ENCODE results near the gene CRK. TPM values are rescaled to one million over a fixed set of nuclear protein-coding genes. Genes with fewer than 3 reads are reported as not detected.
"Not testable (repeated sequence)": the region's sequence is repeated elsewhere in the genome, so short reads cannot be mapped to it uniquely, and the experiment has no call there.

Gene CRK
- total RNA-seq, 1 experiment from 2014 or later, result 88.5 TPM

DNA sequence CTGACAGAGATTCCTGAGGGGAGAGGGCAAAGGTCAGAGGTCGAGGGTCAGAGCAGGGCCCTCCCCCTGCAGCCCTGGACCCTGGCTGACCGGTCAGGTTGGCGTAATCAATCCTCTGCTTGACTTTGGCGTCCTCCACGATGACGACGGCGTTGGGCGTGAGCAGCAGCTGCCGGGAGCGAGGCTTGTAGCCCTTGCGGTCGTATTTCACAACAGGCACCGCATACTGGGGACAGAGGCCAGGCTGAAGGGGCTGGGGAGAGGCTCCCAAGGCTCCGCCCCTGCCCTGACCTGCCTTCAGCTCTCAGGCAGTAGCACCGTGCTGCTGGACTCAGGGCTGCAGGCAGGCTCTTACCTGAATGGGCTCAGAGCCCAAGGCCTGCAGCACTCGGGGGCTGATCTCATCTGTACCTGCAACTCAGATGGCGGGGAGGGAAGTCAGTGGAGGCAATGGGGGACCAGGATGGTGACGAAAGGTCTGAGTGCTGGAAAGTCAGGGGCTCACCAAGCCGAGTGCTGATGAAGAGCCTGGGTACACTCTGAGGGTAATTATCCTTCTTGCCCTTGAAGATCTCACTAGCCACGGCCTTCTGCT lies 12.0 kb upstream of the CRK start:
- no peak for DNase-seq (ENCODE audit: low read depth)

DNA sequence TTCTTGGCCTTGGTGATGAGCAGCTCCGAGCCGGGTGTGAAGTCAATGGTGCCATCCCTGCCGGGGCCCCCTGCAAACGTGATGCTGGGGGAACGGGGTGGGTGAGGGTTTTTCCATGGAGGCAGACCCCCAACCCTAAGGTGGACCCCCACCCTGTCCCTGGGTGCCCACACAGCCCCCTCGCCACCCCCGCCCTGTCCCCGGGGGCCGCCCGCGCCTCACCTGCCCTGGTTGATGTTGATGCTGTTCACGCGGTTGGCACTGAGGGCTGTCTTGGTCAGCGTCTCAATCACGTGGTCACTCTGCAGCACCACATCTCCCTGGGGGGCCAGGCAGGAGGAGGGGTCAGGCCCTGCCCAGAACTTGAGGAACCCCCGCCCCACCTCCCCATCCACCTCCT lies 11.2 kb upstream of the CRK start:
- DNase-seq (ENCODE audit: low read depth), result no peak

DNA sequence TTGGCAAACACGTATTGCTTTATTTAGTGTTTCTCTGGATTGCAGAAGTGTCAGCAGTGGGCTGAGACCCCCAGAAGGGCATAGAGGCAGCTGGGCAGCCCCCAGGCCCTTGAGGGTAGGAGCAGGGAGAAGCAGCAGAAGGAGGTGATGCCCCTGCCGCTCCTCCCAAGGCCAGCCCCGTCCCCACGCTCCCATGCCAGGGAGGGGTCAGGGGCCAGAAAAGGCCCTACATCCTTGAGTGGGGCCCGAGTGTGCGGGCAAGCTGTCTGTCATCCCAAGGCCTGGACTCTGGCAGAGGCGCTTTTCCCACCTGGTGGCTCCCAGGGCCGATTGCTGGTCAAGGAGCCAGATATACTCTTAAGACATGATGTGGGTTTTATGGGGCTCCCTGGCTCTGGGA lies 8.2 kb upstream of the CRK start:
- DNase-seq (ENCODE audit: low read depth), result no peak

DNA sequence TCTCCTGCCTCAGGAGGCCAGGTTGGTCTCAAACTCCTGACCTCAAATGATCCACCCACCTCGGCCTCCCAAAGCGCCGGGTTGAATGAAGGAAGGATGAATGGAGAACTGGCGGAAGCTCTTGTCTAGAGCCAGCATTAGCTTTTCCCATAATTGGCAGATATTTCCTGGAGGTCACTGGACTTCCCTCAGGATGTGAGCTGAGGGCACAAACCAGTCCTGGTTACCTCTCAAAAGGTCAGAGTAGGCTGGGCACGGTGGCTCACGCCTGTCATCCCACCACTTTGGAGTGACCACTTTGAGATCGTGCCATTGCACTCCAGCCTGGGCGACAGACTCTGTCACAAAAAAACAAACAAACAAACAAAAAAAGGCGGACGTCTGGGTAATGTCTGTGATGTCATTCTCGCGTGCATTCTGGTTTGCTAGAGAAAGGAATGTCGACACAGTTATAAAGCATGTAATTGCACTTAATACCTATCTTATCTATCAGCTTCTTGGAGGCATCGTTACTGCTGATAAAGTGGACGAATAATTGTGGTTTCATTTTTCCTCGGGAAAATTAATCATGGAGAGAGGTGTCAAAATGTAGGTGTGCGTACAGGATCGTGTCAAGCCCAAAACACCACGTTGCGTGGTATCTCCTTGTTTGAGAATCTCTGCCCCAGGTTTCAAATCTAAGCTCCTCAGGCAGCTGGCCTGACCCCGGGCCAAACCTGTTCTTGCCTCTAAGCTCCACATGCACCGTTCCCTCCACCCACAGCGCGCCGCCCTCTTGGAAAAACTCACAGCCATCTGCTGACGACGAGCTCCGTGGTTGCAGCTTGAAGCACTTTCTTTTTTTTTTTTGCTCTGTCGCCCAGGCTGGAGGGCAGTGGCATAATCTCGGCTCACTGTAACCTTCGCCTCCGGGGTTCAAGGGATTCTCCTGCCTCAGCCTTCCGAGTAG lies 6.4 kb upstream of the CRK start:
- peak; percentile 36 for DNase-seq (ENCODE audit: low read depth)

DNA sequence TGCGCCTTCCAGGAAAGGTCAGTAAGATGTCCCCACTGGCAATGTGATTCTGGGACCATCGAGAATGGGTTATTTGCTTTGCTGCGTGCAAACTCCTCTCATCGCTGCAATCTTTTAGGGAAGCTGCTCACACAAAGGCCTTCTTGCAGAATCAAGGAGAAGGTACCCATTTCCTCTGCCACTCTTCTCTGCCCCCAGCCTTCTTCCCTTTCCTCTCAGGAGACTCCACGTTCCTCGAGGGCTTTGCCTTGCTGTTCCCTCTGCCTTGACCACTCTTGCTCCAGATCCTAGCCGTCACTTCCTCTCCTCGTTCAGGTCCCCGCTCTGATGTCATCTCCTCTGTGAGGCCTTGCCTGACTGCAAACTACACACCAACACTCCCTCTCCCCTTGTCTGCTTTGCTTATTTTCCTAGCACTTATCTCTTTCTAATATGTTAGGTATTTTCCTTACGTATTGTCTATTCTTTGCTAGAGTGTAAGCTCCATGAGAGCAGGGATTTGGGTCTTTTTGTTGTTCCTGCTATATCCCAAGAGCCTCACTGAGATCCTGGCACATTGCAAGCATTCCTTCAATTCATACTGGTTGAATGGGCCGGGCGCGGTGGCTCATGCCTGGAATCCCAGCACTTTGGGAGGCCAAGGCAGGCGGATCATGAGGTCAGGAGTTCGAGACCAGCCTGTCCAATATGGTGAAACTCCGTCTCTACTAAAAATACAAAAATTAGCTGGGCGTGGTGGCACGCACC lies 5.3 kb upstream of the CRK start:
- no peak for DNase-seq (ENCODE audit: low read depth)

DNA sequence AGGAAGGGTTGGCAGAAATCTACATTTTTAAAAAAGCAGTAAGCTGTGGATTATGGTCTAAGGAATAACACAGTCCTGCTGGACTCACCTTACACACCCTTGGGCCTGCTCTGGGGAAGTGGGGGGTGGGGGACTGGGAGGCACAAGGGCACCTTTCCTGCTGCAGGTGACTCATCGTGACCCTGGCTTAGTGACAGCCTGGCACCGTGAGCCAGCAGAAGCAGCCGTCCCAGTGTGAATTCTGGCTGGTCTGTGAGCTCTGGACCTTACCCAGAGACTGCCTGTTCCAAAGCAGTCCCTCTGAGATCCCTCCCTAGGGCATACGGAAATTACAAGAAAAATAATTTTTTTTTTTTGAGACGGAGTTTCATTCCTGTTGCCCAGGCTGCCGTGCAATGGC lies 4.2 kb upstream of the CRK start:
- DNase-seq (ENCODE audit: low read depth), result peak; percentile 54

DNA sequence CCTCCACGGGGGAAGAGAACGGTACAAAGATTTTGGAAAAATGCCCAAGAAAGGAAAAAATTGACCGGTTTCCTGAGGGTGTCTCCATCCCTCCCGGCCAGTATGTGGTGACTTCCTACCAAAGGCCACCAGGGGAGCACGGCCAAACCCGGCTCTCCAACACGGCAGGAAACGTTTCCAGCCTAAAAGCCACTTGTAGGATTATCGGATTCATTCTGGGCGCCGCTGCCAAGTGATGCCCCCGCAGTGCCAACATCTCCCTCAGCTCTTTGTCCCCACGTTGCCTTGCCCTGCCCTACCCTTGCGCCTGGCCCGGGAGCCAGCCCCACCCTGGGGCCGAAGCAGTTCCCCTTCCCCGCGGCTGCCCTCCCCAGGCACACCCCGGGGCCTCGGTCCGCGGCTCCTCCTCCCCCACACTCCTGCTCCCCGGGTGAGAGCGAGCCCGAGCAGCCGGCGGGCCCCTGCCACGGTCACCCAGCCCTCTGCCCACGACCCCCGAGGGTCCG lies 688 bp downstream of the CRK start:
- peak; percentile 60 for DNase-seq (ENCODE audit: low read depth)

DNA sequence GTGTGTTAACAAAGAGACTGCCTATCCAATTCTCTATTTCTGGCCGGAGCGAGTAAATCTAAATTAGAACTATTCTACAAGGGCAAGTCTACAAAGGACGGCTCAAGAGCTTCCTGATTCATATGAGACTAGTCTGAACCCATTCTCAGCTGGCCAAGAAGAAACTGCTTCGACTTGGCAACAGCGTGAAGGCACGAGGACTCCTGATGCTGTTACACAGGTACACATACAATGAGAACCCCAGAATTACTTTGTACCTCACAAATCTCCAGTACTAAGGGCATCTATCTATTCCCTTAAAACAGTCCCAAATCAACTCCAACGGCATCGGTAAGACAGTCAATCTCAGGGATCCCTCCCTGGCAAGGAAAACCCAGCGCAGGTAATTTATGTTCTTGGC lies 1.5 kb downstream of the CRK start:
- DNase-seq (ENCODE audit: low read depth), result no peak

DNA sequence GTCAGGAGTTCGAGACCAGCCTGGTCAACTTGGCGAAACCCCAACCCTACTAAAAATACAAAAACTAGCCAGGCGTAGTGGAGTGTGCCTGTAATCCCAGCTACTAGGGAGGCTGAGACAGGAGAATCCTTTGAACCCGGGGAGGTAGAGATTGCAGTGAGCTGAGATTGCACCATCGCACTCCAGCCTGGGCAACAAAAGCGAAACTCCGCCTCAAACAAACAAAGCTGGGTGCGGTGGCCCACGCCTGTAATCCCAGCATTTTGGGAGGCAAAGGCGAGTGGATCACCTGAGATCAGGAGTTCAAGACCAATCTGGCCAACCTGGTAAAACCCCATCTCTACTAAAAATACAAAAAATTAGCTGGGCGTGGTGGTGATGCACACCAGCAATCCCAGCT lies 2.3 kb downstream of the CRK start:
- DNase-seq (ENCODE audit: low read depth), result not testable (repeated sequence)

DNA sequence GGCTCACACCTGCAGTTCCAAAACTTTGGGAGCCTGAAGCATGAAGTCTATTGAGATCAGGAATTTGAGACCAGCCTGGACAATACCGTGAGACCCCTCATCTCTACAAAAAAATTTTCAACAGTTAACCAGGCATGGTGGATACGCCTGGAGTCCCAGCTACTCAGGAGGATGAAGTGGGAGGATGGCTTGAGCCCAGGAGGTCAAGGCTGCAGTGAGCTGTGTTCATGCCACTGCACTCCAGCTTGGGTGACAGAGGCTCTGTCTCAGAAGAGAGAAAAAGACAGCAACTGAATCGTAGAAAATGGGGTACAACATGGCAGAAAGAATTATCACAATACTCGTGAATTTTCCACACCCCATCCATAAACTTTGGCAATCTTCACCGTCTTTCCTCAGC lies 3.2 kb downstream of the CRK start:
- DNase-seq (ENCODE audit: low read depth), result no peak

DNA sequence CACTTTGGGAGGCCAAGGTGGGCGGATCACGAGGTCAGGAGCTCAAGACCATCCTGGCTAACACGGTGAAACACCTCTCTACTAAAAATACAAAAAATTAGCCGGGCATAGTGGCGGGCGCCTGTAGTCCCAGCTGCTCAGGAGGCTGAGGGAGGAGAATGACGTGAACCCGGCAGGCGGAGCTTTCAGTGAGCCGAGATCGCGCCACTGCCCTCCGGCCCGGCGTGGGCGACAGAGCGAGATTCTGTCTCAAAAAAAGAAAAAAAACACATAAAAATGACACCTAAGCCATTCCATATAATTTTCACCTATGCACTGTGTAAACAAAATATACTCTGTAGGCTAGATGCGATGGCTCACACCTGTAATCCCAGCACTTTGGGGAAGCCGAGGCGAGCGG lies 5.8 kb downstream of the CRK start:
- not testable (repeated sequence) for DNase-seq (ENCODE audit: low read depth)

DNA sequence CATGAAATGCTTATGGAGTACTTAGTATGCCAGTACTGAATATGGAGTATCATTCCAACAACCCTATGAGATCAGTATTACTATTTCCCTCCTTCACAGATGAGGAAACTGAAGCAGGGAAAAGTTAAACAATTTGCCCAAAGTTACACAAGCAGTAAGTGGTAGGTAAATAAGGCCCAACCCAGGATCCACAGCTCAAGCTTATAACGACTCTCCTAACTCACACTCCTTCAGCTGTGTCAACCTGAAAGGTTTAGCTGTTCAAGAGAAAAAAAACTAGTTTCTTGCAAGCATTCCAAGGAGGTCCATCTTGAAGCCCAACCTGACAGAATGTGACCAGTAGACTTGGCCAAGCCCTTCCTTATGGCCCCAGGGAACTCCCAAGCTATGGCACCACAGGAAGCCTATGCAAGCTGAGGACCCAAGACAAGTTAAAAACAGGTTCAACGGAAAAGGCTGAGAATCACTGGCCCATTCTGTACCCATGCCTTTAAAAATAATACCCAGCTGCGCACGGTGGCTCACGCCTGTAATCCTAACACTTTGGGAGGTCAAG lies 6.5 kb downstream of the CRK start:
- no peak for DNase-seq (ENCODE audit: low read depth)

DNA sequence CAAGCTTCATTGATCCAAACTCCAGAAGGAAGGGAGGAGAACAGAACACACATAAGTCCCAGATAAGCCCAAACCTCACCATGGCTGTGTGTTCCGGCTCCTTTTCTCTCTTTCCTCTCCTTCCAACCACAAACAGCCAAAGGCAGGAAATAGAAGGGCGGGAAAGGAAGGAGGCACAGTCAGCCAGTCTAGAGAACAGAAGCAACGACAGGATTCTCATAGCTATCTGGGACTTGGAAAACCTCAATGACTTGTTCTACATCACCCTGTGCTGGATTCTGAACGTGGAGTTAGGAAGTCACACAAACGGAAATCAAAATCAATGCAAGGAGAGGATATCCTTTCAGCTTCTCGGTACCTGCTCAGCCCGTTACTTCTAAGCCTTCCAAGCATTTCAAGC lies 9.0 kb downstream of the CRK start:
- DNase-seq (ENCODE audit: low read depth), result peak; percentile 56

DNA sequence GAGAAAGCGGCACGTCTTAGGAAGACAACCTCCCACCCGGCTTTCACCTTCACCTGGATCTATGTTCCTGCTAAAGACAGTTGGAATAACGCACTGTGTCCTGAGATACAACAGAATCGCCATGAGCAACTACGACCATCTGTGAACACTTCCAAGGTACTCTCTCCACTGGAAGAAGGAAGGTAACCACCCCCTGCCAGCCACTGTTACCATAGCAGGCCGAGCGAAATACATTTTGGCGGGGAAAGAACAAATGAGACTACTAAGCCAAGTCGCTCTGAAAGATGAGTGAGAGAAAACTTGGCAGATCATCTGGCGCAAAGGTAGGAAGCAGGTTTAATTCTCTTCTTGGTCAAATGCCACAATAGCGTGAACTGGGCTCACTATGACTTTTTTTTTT lies 9.8 kb downstream of the CRK start:
- no peak for DNase-seq (ENCODE audit: low read depth)

DNA sequence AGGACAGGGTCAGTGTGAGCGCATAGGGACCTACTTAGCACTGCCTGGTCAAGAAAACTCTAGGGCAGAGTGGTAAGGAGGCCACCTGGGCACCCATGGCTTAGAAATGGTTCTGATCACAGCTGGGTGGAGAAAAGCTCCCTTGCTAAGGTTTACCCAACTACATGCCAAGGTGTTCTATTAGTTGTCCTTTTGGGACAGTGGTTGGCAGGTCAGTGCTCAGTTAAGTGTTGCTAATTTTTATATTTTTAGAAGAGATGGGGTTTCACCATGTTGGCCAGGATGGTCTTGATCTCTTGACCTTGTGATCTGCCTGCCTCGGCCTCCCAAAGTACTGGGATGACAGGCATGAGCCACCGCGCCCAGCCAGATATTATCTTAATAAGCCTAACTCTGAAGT lies 10.3 kb downstream of the CRK start:
- not testable (repeated sequence) for DNase-seq (ENCODE audit: low read depth)

DNA sequence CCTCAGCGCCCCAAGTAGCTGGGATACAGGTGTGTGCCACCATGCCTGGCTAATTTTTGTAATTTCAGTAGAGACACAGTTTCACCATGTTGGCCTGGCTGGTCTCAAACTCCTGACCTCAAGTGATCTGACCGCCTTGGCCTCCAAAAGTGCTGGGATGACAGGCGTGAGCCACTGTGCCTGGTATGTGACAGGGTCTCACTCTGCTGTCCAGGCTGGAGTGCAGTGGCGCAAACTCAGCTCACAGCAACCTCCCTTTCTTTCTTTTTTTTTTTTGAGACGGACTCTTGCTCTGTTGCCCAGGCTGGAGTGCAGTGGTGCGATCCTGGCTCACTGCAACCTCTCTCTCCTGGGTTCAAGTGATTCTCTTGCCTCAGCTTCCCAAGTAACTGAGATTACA lies 13.3 kb downstream of the CRK start:
- DNase-seq (ENCODE audit: low read depth), result not testable (repeated sequence)

DNA sequence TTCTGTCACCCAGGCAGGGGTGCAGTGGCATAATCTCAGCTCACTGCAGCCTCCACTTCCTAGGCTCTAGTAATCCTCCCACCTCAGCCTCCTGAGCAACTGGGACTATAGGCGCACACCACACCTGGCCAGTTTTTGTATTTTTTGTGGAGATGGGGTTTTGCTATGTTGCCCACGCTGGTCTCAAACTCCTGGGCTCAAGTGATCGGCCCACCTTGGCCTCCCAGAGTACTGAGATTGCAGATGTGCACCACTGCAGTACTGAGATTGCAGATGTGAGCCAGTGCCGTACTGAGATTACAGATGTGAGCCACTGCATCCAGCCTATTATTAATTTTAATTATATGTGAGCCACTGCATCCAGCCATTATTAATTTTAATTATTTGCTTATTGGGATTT lies 13.8 kb downstream of the CRK start:
- DNase-seq (ENCODE audit: low read depth), result no peak

DNA sequence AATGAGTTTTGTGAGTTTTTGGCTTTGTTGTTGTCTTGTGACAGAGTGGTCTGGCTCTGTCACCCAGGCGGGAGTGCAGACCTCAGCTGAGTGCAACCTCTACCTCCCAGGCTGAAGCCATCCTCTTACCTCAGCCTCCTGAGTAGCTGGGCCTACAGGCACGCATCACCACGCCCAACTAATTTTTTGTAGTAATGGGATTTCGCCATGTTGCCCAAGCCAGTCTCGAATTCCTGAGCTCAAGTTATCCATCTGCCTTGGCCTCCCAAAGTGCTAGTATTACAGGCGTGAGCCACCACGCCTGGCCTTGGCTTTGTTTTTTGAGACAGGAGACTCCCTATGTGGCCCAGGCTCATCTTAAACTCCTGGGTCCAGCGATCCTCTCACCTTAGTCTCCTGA lies 15.1 kb downstream of the CRK start:
- no peak for DNase-seq (ENCODE audit: low read depth)

DNA sequence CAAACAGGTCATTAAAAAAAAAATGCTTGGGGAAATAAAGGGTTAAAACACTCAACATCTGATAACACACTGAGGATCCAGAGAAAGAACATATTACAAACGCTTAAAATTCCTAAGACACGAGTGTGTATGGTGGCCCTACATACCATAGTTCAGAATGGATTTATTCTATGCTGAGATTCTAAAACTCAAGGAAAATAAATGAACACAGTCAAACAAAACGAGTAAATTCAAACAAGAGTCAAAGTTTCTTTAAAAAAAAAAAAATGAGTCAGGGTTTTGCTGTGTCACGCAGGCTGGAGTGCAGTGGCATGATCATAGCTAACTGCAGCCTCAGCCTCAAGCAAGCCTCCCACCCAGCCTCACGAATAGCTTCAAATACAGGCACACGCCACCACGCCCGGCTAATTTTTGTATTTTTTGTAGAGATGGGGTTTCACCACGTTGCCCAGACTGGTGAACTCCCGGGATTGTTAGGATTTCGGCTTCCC lies 17.4 kb downstream of the CRK start:
- peak; percentile 59 for DNase-seq (ENCODE audit: low read depth)

DNA sequence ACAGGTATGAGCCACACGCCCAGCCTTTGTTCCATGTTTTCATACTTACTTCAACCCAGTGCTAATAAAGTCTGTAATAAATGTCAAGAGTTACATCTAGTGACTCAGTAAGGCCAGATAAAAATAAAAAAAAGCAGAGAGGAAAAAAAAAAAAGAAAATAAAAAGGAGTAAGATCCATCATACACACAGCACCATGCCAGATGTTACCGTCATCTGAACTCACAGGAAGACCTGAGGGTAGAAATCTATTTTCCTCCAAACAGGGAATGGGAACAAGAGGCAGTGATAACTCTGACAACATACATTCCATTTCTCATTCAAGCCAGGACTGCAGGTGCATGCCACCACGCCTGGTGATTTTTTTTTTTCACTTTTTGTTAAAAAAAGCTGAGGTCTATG lies 20.7 kb downstream of the CRK start:
- no peak for DNase-seq (ENCODE audit: low read depth)

DNA sequence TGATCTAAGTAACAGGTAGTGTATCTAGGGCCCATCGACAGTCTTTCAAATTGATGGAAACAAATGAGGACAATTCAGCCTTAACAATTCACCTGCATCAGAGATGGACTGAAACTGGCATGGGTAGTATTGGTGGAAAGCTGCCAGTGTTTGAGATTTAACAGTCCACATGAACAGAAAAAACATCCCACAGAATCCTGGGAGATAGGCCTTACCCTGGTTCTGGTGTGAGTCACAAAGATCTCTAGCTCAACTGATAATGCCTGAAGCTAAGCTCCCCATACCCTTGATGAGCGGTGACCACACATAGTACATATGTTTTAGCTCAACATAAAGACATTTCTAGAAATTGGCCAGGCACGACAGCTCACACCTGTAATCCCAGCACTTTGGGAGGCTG lies 21.9 kb downstream of the CRK start:
- DNase-seq (ENCODE audit: low read depth), result no peak
